WTC11 (cell line): ENCODE data around the gene KCNK3. TPM values are rescaled to one million over a fixed set of nuclear protein-coding genes. Genes with fewer than 3 reads are reported as not detected.
A peak's percentile ranks its signal among the peaks of the same experiment; 100 is the strongest.

Experiments
- CREB1 ChIP-seq: sonication (generic); formaldehyde crosslinking; IDR thresholded peaks from 2 replicates; pipeline ENCODE4 v1.8.0; 2023; ENCODE audit warnings: mild to moderate bottlenecking, missing genetic modification reagents
- ELF4 ChIP-seq: sonication (generic); formaldehyde crosslinking; IDR thresholded peaks from 2 replicates; pipeline ENCODE4 v1.8.1; 2022; ENCODE audit warnings: low read depth, mild to moderate bottlenecking, moderate library complexity, missing genetic modification reagents
- FOXK1 ChIP-seq: sonication (generic); formaldehyde crosslinking; IDR thresholded peaks from 2 replicates; pipeline ENCODE4 v1.8.0; 2022; ENCODE audit warnings: mild to moderate bottlenecking, moderate library complexity, missing genetic modification reagents
- FOXP1 ChIP-seq: sonication (generic); formaldehyde crosslinking; IDR thresholded peaks from 2 replicates; pipeline ENCODE4 v1.8.0; 2022; ENCODE audit warnings: missing genetic modification reagents, mild to moderate bottlenecking, moderate library complexity, borderline replicate concordance
- FOXP4 ChIP-seq: sonication (generic); formaldehyde crosslinking; IDR thresholded peaks from 2 replicates; pipeline ENCODE4 v1.8.0; 2022; ENCODE audit warnings: mild to moderate bottlenecking, missing genetic modification reagents
- GABPB1 ChIP-seq: sonication (generic); formaldehyde crosslinking; IDR thresholded peaks from 2 replicates; pipeline ENCODE4 v1.8.1; 2023; ENCODE audit warnings: mild to moderate bottlenecking, missing genetic modification reagents
- GTF2I ChIP-seq: fragments of 250-450 bp; sonication (Bioruptor Pico); conservative IDR thresholded peaks from 2 replicates; pipeline ENCODE4 v1.4.0; 2021; ENCODE audit warnings: mild to moderate bottlenecking
- IRF1 ChIP-seq: sonication (generic); formaldehyde crosslinking; IDR thresholded peaks from 2 replicates; pipeline ENCODE4 v1.8.0; 2023; ENCODE audit warnings: missing genetic modification reagents
- JAZF1 ChIP-seq: fragments of 250-450 bp; sonication (Bioruptor Pico); IDR thresholded peaks from 2 replicates; pipeline ENCODE4 v1.9.0; 2021; ENCODE audit warnings: moderate library complexity, mild to moderate bottlenecking, inconsistent platforms
- JUN ChIP-seq: sonication (generic); formaldehyde crosslinking; IDR thresholded peaks from 2 replicates; pipeline ENCODE4 v1.8.0; 2023; ENCODE audit warnings: mild to moderate bottlenecking, missing genetic modification reagents
- KAT7 ChIP-seq: sonication (generic); formaldehyde crosslinking; IDR thresholded peaks from 2 replicates; pipeline ENCODE4 v1.8.1; 2023; ENCODE audit warnings: missing genetic modification reagents, mild to moderate bottlenecking, borderline replicate concordance
- MYBL2 ChIP-seq: sonication (generic); formaldehyde crosslinking; IDR thresholded peaks from 2 replicates; pipeline ENCODE4 v1.8.1; 2023; ENCODE audit warnings: mild to moderate bottlenecking, moderate library complexity, missing genetic modification reagents
- NFE2L1 ChIP-seq: sonication (generic); formaldehyde crosslinking; IDR thresholded peaks from 2 replicates; pipeline ENCODE4 v1.8.1; 2023; ENCODE audit warnings: missing genetic modification reagents
- PRRX2 ChIP-seq: fragments of 250-450 bp; sonication (Bioruptor Pico); IDR thresholded peaks from 2 replicates; pipeline ENCODE4 v1.8.0; 2021; ENCODE audit warnings: mild to moderate bottlenecking
- SMAD3 ChIP-seq: sonication (generic); formaldehyde crosslinking; IDR thresholded peaks from 2 replicates; pipeline ENCODE4 v1.8.0; 2022; ENCODE audit warnings: missing genetic modification reagents, mild to moderate bottlenecking, borderline replicate concordance
- SOX15 ChIP-seq: fragments of 250-450 bp; sonication (Bioruptor Pico); IDR thresholded peaks from 2 replicates; pipeline ENCODE4 v1.9.0; 2021; ENCODE audit warnings: mild to moderate bottlenecking
- SP1 ChIP-seq: sonication (generic); formaldehyde crosslinking; conservative IDR thresholded peaks from 2 replicates; pipeline ENCODE4 v1.8.1; 2022; ENCODE audit warnings: missing genetic modification reagents
- TP53 ChIP-seq: sonication (generic); formaldehyde crosslinking; IDR thresholded peaks from 2 replicates; pipeline ENCODE4 v1.8.1; 2023; ENCODE audit warnings: mild to moderate bottlenecking, missing genetic modification reagents
- ZBTB21 ChIP-seq: sonication (generic); formaldehyde crosslinking; IDR thresholded peaks from 2 replicates; pipeline ENCODE4 v1.8.1; 2023; ENCODE audit warnings: mild to moderate bottlenecking, missing genetic modification reagents, borderline replicate concordance
- total RNA-seq: library from RNA; stranded (reverse); gene quantifications from 3 replicates; pipeline ENCODE4 v1.2.3, GENCODE V29; 2021
- TF ChIP-seq, protein P1 (sequence below): fragments of 200-600 bp; IDR thresholded peaks from 2 replicates; pipeline ENCODE4 v1.8.0; 2022; ENCODE audit warnings: antibody characterized with exemption
- TF ChIP-seq, protein P2 (sequence below): sonication (generic); formaldehyde crosslinking; IDR thresholded peaks from 2 replicates; pipeline ENCODE4 v1.8.1; 2022; ENCODE audit warnings: low read depth, mild to moderate bottlenecking, moderate library complexity, missing genetic modification reagents, borderline replicate concordance
- TF ChIP-seq, protein P3 (sequence below): sonication (generic); formaldehyde crosslinking; IDR thresholded peaks from 2 replicates; pipeline ENCODE4 v1.8.0; 2022; ENCODE audit warnings: mild to moderate bottlenecking, missing genetic modification reagents
- TF ChIP-seq, protein P4 (sequence below): sonication (generic); formaldehyde crosslinking; IDR thresholded peaks from 2 replicates; pipeline ENCODE4 v1.8.0; 2023; ENCODE audit warnings: missing genetic modification reagents, mild to moderate bottlenecking, borderline replicate concordance
- TF ChIP-seq, protein P5 (sequence below): sonication (generic); formaldehyde crosslinking; IDR thresholded peaks from 2 replicates; pipeline ENCODE4 v1.8.1; 2022; ENCODE audit warnings: low read depth, missing genetic modification reagents, borderline replicate concordance

The KCNK3 gene
- total RNA-seq, 1 experiment from 2014 or later: 0.22 TPM

DNA sequence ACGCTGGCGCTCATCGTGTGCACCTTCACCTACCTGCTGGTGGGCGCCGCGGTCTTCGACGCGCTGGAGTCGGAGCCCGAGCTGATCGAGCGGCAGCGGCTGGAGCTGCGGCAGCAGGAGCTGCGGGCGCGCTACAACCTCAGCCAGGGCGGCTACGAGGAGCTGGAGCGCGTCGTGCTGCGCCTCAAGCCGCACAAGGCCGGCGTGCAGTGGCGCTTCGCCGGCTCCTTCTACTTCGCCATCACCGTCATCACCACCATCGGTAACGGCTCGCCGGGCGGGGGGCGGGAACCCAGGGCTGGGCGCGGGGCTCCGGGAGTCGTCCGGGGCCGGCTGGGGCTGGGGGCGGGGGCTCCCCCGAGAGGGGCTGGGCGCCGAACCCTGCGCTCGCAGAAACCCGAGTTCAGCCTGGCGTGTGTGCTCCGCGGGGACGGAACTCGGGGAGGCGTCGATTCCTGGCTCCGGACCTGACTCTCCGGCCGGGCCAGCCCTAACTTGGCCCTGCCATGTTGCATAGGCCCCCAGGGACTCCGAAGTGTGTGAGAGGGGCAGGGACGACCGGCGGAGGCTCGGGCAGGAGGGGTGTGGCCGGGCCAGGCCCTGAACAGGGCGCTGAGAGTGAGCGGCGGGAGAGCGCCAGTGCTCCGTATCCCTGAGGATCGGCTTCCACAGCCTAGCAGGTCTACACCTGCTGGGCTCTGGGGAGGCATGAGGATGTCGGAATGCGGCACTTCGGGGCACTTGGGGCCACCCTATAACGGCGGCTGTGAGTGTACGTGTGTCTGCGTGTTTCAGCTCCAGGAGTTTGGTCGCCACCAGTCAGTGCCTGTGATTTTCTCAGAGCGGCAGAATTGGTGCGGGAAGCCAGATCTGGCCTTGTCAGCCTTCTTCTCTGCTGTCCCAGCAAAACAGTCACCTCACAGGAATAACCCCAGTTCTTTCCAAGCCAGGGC, 651 bp downstream of the KCNK3 start (continued):
- TF ChIP-seq, protein P1, sequence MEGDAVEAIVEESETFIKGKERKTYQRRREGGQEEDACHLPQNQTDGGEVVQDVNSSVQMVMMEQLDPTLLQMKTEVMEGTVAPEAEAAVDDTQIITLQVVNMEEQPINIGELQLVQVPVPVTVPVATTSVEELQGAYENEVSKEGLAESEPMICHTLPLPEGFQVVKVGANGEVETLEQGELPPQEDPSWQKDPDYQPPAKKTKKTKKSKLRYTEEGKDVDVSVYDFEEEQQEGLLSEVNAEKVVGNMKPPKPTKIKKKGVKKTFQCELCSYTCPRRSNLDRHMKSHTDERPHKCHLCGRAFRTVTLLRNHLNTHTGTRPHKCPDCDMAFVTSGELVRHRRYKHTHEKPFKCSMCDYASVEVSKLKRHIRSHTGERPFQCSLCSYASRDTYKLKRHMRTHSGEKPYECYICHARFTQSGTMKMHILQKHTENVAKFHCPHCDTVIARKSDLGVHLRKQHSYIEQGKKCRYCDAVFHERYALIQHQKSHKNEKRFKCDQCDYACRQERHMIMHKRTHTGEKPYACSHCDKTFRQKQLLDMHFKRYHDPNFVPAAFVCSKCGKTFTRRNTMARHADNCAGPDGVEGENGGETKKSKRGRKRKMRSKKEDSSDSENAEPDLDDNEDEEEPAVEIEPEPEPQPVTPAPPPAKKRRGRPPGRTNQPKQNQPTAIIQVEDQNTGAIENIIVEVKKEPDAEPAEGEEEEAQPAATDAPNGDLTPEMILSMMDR: no peak
- peak; percentile 39; the same call in 1 of the 2 replicates for TF ChIP-seq CREB1 (CRISPR knock-in tag)
- no peak for TF ChIP-seq GTF2I (CRISPR knock-in tag)
- TF ChIP-seq JAZF1 (CRISPR knock-in tag): no peak
- no peak for TF ChIP-seq GABPB1
- no peak for TF ChIP-seq ELF4 (CRISPR knock-in tag)
- TF ChIP-seq MYBL2 (CRISPR knock-in tag): peak; percentile 71; the same call in 1 of the 2 replicates
- peak; percentile 17; the same call in 1 of the 2 replicates for TF ChIP-seq TP53 (CRISPR knock-in tag)
- TF ChIP-seq SOX15 (CRISPR knock-in tag): no peak
- TF ChIP-seq, protein P2, sequence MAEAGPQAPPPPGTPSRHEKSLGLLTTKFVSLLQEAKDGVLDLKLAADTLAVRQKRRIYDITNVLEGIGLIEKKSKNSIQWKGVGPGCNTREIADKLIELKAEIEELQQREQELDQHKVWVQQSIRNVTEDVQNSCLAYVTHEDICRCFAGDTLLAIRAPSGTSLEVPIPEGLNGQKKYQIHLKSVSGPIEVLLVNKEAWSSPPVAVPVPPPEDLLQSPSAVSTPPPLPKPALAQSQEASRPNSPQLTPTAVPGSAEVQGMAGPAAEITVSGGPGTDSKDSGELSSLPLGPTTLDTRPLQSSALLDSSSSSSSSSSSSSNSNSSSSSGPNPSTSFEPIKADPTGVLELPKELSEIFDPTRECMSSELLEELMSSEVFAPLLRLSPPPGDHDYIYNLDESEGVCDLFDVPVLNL (CRISPR knock-in tag): no peak
- TF ChIP-seq JUN: peak; percentile 51; the same call in 1 of the 2 replicates
- TF ChIP-seq, protein P3, sequence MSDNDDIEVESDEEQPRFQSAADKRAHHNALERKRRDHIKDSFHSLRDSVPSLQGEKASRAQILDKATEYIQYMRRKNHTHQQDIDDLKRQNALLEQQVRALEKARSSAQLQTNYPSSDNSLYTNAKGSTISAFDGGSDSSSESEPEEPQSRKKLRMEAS (CRISPR knock-in tag): peak; percentile 52; the same call in 1 of the 2 replicates
- TF ChIP-seq FOXP1: peak; percentile 83
- TF ChIP-seq FOXK1: peak; percentile 72
- TF ChIP-seq SMAD3 (CRISPR knock-in tag): no peak
- TF ChIP-seq ZBTB21 (CRISPR knock-in tag): no peak
- TF ChIP-seq, protein P4, sequence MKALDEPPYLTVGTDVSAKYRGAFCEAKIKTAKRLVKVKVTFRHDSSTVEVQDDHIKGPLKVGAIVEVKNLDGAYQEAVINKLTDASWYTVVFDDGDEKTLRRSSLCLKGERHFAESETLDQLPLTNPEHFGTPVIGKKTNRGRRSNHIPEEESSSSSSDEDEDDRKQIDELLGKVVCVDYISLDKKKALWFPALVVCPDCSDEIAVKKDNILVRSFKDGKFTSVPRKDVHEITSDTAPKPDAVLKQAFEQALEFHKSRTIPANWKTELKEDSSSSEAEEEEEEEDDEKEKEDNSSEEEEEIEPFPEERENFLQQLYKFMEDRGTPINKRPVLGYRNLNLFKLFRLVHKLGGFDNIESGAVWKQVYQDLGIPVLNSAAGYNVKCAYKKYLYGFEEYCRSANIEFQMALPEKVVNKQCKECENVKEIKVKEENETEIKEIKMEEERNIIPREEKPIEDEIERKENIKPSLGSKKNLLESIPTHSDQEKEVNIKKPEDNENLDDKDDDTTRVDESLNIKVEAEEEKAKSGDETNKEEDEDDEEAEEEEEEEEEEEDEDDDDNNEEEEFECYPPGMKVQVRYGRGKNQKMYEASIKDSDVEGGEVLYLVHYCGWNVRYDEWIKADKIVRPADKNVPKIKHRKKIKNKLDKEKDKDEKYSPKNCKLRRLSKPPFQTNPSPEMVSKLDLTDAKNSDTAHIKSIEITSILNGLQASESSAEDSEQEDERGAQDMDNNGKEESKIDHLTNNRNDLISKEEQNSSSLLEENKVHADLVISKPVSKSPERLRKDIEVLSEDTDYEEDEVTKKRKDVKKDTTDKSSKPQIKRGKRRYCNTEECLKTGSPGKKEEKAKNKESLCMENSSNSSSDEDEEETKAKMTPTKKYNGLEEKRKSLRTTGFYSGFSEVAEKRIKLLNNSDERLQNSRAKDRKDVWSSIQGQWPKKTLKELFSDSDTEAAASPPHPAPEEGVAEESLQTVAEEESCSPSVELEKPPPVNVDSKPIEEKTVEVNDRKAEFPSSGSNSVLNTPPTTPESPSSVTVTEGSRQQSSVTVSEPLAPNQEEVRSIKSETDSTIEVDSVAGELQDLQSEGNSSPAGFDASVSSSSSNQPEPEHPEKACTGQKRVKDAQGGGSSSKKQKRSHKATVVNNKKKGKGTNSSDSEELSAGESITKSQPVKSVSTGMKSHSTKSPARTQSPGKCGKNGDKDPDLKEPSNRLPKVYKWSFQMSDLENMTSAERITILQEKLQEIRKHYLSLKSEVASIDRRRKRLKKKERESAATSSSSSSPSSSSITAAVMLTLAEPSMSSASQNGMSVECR: no peak
- TF ChIP-seq PRRX2 (CRISPR knock-in tag): no peak
- TF ChIP-seq, protein P5, sequence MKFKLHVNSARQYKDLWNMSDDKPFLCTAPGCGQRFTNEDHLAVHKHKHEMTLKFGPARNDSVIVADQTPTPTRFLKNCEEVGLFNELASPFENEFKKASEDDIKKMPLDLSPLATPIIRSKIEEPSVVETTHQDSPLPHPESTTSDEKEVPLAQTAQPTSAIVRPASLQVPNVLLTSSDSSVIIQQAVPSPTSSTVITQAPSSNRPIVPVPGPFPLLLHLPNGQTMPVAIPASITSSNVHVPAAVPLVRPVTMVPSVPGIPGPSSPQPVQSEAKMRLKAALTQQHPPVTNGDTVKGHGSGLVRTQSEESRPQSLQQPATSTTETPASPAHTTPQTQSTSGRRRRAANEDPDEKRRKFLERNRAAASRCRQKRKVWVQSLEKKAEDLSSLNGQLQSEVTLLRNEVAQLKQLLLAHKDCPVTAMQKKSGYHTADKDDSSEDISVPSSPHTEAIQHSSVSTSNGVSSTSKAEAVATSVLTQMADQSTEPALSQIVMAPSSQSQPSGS (CRISPR knock-in tag): no peak
- no peak for TF ChIP-seq KAT7 (CRISPR knock-in tag)
- no peak for TF ChIP-seq IRF1 (CRISPR knock-in tag)
- no peak for TF ChIP-seq NFE2L1 (CRISPR knock-in tag)
- no peak for TF ChIP-seq SP1 (CRISPR knock-in tag)
- TF ChIP-seq FOXP4 (CRISPR knock-in tag): no peak
